Measurements from ENCODE around the gene ASXL1. TPM values are rescaled to one million over a fixed set of nuclear protein-coding genes. Genes with fewer than 3 reads are reported as not detected.

ASXL1 gene
- total and polyA plus RNA-seq, 10 of the 15 experiments (the other 5 are each of a cell fraction or from before 2014, with no cell fraction given), result 11.0 to 87.6 (median 56.8) TPM

GRCh38 chr20:32358883-32359632 lies 927 bp downstream of the ASXL1 start (continued):
- TF ChIP-seq SKIL (IDR thresholded peaks at IDR 0.05; ENCODE audit: low read depth, poor library complexity, severe bottlenecking), result no peak
- no peak for TF ChIP-seq RELA (IDR thresholded peaks at IDR 0.05; ENCODE audit: borderline replicate concordance, partially characterized antibody)
- no peak for TF ChIP-seq MYC (IDR thresholded peaks at IDR 0.05; ENCODE audit: insufficient read depth, insufficient read length, insufficient replicate concordance, low read length, severe bottlenecking)
- peak; percentile 69 for TF ChIP-seq POLR2A (IDR thresholded peaks at IDR 0.05; ENCODE audit: low read depth, low read length)
- no peak for TF ChIP-seq CREB1 (IDR thresholded peaks at IDR 0.05; ENCODE audit: low read depth)
- no peak for TF ChIP-seq ELK1 (IDR thresholded peaks at IDR 0.05; ENCODE audit: low read depth, low read length)
- TF ChIP-seq SUPT20H (IDR thresholded peaks at IDR 0.05; ENCODE audit: borderline replicate concordance, control insufficient read depth, low read depth, low read length), result no peak
- no peak for TF ChIP-seq CHD1 (IDR thresholded peaks at IDR 0.05; ENCODE audit: low read depth, low read length)
- TF ChIP-seq ATF2 (IDR thresholded peaks at IDR 0.05; ENCODE audit: low read length), result no peak
- no peak for TF ChIP-seq CEBPB (IDR thresholded peaks at IDR 0.05; ENCODE audit: borderline replicate concordance in 1 of 2, low read depth in 2 of 2, low read length in 2 of 2)
- TF ChIP-seq RUNX3 (IDR thresholded peaks at IDR 0.05; ENCODE audit: low read length), result peak; percentile 35; the same call in 1 of the 2 replicates
- TF ChIP-seq E2F8 (IDR thresholded peaks at IDR 0.05; ENCODE audit: low read depth, partially characterized antibody), result no peak
- no peak for TF ChIP-seq PAX8 (IDR thresholded peaks at IDR 0.05)
- TF ChIP-seq JUNB (IDR thresholded peaks at IDR 0.05), result no peak
- no peak for TF ChIP-seq KAT2A (conservative IDR thresholded peaks at IDR 0.05; ENCODE audit: control insufficient read depth, low read depth, low read length)
- no peak for TF ChIP-seq BMI1 (IDR thresholded peaks at IDR 0.05; ENCODE audit: borderline replicate concordance)
- no peak for TF ChIP-seq CBFB (IDR thresholded peaks at IDR 0.05; ENCODE audit: low read depth)
- TF ChIP-seq STAT1 (conservative IDR thresholded peaks at IDR 0.05), result no peak
- TF ChIP-seq CBX3 (IDR thresholded peaks at IDR 0.05; ENCODE audit: borderline replicate concordance, low read depth), result no peak
- no peak for TF ChIP-seq E4F1 (IDR thresholded peaks at IDR 0.05; ENCODE audit: borderline replicate concordance, partially characterized antibody)
